Fibroblast of skin of abdomen (primary cell): Measurements from ENCODE around the gene TRPT1.

Source experiments
- DNase-seq: peaks from one replicate; pipeline ENCODE4 v3.0.0-alpha.2; 2013

The TRPT1 gene

DNA sequence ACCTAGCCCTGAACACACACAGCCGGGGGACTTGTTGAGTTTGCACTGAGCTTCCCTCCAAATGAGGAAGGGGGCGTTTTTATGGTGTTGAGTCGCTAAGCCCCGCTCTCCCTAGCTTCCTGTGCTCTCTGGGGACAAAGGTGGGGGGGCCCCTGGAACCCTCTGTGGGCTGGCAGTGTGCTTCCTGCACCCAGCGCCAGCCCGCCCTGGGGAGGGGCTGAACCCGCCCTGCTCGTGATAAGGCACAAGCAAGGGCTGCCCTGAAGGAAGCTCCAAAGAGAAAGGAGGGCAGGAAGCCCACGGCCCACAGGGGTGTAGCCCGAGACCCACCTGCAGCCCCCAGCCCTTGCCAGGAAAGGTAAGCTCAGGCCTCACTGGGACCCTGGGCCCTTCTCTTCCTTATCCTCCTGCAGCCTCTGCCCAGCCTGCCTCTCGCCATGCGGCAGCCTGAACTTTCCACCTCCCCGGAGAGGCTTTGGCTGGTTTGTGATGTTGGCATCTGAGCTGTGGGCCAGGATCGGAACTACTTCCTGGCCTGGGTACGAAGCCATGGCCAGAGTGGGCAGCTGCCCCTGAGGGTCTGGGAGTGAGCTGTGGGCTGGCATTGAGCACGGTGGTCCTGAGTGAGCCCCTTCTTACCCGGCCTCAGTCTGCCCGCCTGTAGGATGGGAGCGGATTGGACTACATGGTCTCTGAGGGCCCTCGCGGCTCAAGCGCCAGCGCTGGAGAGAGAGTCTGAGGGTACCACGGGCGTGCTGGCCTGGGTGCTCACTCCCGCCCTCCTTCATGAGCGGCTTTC lies 19.3 kb downstream of the TRPT1 start, which contains the start of gene FERMT3:
FERMT3 (plus strand) TSS at position 265 of the 799 bp plus-strand sequence. CDS start 644 bp downstream, outside the sequence.
- DNase-seq: no peak

DNA sequence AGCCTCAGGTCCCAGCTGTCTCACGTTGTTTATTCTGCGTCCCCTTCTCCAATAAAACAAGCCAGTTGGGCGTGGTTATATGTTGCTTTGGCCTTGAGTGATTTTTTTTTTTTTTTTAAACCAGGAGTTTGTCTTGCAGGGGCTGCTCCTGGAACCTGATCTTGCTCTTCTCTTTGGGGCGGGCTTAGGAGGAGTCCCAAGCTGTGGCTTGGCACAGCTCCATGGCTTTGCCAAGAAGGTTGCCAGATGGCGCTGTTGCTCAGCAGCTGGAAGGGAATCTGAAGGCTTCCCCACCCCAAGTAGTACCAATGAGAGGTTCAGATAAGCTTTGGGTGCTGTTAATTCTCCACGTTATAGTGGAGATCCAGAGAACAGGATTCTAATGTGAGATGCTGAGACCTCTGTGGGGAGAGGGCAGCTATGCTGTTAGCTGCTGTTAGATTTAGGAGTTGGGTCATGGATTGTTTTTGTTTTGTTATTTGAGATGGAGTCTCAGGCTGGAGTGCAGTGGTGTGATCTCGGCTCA lies 21.5 kb downstream of the TRPT1 start:
- peak; percentile 93 for DNase-seq

DNA sequence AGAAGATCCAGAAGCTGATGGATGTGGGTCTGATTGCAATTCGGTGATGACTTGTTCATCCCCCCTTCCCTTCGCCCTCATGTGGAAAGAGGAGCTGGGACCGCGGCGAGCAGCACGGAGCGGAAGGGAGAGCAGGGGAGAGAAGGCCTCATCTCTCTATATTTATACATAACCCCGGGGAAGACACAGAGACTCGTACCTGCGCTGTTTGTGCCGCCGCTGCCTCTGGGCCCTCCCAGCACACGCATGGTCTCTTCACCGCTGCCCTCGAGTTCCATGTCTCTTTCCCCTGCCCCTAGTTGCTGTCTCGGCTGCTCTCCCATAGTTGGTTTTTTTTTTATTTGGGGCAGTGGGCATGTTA lies 21.9 kb downstream of the TRPT1 start:
- DNase-seq: no peak

DNA sequence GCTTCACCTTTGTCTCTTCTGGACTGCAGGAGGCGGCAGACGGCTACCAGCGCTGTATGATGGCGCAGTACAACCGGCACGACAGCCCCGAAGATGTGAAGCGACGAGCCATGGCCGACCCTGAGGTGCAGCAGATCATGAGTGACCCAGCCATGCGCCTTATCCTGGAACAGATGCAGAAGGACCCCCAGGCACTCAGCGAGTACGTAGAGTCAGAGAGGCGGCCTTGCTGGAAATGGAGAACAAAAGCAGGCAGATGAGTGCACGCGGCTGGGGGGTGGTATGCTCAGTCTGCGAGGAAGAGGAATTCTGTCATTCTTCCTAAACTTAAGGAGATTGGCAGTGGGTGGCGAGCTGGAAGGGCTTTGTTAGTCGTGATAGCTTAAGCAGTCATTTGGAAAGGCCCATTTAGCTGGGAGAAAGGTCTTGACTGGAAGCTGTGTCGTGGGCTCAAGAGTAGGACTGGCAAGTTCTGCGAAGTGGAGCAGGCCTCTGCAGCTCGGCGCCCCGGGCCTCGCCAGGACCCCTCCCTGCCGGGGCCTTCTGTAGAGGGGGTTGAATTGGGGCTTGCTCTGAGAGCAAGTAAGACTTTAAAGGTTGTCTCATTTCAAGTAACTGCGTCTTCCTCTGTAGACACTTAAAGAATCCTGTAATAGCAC lies 22.4 kb downstream of the TRPT1 start:
- DNase-seq: no peak

DNA sequence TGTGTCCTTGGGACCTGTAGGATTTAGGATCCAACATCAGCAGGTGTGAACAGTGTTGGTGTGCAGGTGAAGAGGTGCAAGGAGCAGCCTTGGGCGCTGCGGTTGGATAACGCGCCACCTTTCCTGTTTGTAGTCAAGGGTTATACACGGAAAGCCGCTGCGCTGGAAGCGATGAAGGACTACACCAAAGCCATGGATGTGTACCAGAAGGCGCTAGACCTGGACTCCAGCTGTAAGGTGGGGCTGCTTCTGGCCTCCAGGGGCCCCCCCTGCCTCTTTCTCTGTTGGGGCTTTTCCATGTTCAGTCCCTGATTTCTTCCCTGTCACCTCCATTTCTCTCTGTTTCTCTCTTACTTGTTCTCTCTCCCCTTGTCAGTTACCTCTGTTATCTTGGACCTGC lies 23.0 kb downstream of the TRPT1 start:
- DNase-seq: no peak

DNA sequence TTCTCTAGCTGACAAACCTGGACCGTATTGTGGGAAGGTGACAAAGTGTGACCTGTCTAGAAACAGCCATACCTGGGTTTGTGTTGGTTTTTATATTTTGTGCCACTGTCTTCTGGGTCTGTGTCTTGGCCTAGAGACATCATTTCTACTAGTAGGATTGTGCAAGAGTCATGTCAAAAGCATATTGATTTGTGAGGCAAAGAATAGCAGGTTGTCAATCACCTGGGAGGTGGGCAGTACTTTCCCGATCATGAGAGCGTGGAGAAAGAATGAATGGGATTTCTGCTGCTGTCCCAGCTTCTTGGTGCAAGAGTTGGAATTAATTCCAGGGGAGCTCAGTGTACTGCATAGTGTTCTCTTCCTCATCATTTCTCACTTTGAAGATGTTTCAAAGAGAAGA lies 24.4 kb downstream of the TRPT1 start:
- DNase-seq: no peak

DNA sequence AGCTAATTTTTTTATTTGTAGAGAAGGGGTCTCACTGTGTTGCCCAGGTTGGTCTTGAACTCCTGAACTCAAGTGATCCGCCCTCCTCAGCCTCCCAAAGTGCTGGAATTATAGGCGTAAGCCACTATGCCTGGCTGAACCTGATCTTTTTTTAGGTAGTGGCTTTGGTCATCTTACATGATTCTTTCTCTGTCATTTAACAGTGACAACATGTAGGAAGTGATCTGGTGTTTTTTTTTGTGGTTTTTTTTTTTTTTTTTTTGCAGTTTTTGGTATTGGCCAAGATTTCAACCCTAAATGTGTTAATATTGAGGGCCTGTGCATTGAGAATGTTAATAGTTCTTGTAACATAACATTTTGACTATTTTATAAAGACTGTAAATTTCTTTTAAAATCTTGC lies 27.5 kb downstream of the TRPT1 start:
- DNase-seq: no peak

DNA sequence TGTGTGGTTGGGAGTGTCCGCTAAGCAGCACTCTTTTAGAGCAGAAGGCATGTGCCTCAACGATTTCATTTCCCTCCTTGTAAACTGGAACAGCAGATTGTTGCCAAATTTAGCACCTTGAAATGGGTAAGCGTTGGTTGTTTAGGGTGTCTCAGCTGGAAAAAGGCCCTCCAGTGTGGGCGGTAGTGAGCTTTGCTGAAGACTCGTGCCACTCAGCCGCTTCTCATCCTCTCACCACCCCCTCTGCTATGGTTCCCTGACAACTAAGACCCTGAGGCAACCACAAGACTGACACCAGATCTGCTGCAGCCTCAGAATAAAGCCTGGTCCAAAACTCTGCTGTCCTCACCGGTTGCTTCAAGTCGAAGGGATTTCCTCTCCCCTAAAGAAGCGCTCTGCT lies 29.4 kb downstream of the TRPT1 start:
- DNase-seq: no peak

DNA sequence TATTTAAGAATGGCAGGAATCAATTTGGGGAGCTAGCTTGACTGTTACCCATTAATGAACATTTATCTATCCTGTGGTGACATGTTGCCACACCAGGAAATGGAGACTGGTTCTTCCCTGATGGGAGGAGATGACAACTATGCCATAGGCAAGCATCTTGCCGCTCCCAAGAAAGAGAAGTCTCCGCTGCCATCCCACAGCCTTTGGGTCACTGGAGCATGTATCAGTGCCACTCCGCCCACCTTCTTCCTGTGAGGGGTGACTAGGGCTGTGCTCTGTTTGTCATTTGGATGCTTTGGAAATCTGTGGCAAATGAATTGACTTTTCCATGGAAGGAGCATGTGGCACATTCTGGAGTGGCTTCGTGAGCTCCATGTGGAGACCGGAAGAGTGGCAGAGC lies 33.6 kb downstream of the TRPT1 start:
- DNase-seq: no peak

DNA sequence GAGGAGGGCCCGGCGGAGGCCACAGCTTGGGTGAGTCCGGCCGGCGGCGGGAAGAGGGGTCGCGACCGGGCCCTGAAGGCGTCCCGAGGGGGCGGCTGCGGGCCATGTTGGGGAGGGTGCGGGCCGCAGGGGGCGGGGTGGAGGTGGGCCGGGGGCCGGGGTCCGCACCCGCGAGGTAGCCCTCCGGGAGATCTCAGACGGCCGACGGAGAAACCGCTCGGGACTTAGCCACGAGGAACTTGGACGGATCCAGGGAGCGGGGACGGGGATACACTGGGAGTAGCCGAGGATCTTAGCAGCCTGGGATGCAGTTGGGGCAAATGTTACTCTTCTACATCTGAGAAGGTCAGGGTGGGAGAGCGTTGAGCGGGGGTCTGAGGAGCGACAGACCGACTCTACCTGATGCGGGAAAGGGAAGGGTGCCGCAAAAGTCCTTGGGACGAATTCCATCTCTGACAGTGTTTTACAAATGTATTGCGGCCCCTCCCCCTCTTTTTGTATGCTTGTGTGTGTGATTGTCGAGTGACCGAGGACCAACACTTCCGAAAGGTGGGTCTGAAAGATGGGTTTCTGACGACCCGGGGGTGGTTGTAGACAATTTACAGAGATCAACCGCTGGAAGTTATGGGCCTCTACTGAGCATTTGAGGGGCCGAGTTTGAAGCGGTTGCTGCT lies 39.4 kb downstream of the TRPT1 start:
- no peak for DNase-seq

DNA sequence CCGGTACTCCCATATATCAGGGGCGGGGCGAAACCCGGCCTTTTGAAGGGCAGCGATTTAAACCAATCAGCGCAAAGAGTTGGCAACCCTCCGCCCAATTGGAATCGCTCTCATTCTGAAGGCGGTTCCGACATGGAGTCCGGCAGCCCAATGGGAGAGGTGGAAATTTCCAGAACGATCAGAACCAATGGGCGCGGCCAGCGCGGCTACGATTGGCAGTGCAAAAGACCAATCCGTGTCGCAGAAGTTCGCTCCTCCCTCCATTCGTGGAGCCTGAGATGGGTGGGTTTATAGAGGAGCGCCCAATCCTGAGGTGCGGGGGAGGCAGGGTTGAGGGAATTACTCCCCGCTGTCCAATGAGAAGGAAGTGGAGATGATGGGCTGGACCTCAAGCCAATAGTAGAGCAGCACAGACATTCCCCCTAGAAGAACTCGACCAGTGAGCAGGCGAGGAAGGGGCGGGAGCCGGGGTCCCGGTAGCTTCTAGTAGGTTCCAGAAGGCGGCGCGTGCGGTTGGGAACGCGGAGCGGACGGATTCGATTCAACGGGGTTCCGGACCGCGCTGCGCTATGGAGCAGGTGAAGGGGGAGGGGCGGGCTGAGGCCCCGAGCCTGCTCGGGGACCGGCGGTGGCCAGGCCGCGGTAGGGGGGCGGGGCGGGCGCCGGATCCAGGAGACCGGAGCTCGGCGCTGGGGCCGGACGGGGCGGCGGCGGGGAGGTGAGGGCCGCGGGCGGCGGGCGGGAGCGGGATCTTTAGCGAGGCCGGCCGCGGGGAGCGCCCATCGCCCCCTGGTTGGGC lies 40.1 kb downstream of the TRPT1 start, which contains the start of gene STIP1:
STIP1 (plus strand) TSS at position 479 of the 799 bp plus-strand sequence; CDS start at position 570, 91 bp downstream.
- DNase-seq: peak; percentile 100

DNA sequence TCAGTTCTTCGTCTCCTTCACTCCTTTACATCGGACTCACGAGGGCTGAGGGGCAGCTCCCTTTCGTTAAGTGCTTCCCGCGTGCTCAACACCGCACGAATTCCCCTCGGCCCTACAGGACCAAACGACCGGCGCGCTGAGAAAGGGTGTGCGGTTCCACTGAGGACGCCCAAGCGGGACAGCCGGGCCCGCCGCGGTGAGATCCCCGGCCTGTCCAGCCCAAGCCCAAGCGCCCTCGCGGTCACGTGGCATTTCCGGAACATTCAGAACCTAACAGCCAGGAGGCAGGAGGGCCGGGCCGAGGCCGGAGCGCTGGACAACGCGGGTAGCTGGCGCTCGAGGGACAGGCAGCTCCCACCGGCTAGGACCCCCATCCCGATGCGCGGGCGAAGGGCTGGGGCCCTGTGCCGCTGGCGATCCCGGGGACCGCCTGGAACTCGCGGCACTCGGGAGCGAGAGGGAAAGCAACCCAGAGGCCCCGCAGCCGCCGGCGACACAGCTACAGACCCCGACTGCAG lies 40.8 kb downstream of the TRPT1 start:
- DNase-seq: peak; percentile 76

DNA sequence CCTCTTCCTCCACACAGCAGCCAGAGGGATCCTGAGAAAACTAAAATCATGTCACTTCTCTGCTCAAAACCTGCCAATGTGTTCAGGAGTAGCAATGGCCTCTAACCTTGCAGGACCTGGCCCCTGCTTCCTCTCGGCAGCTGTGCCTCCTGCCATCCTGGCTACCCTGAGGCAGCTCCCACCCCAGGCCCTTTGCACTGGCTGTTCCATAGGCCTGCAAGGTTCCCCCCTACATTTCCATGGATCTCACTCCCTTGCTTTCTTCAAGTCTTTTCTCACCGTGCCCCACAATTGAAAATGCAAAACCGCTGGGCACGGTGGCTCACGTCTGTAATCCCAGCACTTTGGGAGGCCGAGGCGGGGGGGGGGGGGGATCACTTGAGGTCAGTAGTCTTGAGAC lies 42.1 kb downstream of the TRPT1 start:
- no peak for DNase-seq

DNA sequence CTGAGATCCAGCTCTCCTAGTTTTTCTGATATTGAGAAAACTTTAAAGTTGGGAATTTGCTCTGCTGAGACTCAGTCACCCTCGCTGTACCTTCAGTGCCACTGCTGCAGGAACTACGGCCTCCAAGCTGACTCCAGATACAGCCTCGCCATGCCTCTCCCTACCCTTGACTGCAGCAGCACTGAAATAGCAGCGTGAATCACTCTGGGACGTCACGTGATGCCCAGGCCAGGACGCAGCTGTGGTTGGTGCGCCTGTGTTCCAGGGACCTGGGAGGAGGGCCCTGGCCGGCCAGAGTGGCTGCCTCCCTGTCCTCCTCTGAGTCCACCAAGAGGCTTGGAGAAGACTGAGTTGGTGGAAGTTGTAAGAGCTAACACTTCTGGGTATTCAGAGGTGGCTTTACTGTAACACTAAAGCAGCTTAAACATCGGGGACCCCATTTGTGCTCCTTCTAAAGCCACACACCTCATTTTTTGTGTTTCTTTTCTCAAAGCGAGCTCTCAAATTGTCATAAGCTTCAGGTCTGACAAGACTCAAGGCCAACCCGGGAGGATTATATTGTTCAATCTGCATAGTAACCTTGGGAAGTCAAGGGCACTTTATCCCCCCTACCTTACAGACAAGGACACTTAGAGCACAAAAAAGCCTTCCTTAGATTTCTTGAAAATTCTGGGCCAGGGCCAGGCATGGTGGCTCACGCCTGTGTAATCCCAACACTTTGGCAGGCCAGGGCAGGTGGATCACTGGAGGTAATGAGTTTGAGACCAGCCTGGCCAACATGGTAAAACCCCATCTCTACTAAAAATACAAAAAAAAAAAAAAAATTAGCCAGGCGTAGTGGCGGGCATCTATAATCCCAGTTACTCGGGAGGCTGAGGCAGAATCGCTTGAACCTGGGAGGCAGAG lies 44.2 kb downstream of the TRPT1 start:
- peak; percentile 90 for DNase-seq

DNA sequence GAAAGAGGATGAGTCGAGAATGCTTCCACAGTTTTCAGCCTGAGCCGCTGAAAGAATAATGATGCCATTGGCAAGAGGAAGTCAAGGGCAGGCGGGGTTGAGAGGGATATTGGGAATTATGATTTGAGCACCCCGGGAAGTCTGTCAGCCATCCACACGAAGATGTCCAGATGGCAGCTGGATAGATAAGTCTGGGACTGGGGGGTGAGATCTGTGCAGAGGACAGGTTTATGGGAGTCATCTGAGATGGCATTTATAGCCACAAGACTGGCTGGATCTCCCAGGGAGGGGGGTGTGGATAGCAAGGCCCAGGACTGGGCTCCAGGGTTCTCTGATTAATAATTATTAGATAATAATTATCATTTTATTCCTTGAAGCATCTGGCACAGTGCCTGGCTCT lies 45.1 kb downstream of the TRPT1 start:
- no peak for DNase-seq

DNA sequence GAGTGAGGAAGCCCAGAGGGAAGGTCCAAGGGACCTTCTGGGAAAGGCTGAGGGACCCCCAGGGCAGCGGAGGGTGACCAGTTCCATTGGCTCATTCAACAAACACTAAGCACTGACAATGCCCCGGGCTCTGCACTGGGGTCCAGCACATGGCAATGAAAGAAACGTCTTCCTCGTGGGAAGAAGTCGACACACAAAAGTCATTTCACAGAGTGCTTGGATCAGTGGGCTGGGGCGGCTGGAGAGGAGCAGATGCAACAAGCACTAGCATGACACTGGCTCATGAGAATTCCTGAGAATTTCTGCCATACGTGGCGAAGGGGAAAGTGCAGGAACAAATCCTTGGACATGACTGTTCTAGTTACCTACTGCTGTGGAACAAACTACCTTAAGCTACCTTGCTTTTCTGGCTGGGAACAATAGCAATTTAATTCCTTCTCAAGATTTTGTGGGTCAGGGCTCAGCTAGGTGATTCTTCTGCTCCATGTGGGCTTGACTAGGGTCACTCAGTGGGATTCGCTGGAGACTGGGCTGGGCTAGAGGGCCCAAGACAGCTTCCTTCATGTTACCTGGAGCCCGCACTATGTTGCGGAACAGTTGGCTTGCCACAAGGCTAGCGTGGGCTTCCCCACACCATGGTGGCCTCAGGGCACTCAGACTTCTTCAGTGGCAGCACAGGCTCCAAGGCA lies 46.9 kb downstream of the TRPT1 start:
- DNase-seq: no peak

DNA sequence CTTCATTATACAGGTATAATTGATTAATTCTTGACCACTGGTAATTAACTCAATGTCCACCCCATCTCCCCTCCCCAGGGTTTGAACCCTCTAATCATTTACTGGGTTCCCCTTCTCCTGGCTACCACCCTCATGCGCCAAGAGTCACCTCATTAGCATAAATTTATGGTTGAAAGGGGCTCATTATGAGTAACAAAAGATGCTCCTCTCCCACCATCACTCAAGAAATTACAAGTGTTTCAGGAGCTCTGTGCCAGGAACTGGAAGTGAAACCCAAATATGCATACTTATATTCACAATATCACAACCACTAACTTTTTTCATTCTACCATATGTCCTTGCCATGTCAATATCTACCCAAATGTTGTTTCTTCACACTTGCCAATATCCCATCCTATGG lies 47.8 kb downstream of the TRPT1 start:
- DNase-seq: no peak

DNA sequence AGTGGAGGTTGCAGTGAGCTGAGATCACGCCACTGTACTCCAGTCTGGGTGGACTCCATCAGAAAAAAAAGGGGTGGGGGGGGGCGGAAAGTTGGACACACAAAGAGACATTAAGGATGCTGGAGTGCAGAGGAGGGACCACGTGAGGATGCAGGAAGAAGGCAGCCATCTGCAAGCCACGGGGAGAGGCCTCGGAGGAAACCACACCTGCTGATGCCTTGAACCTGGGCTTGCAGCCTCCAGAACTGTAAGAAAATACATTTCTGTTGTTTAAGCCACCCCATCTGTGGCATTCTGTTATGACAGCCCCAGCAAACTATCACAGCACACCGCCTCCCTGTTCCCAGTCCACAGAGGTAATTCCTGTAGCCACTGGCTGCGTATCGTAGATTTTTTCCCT lies 49.2 kb downstream of the TRPT1 start:
- DNase-seq: no peak
